ENCODE results near the gene ATXN10. TPM values are rescaled to one million over a fixed set of nuclear protein-coding genes. Genes with fewer than 3 reads are reported as not detected.

The ATXN10 gene
- total RNA-seq, 1 donor from 2014 or later: 106 TPM

DNA sequence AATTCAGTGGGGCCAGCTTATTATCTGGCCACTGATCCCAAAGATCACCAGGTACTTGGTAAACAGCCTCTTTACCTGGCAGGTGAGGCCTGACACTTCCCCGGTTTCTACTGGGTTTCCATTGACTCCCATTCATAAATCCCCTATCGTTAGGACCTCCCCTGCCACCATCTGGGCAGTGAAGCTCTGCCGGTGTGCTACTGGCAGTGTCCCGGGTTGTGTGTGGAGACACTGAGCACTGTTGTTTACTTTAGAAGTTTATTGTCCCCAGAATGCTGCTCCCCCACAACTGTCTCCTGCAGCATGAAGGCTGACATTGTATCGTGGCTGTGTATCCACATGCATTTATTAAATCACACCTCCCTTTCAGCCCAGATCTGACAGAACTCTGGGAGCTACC is 162.6 kb downstream of the ATXN10 start:
- Histone ChIP-seq H3K4me3 (no peak overlapping the region), H3K27ac (no peak overlapping the region), H3K4me1 (peaks cover 8% of the 10 kb centered on the region), H3K9me3 (no peaks in the 10 kb centered on the region), H3K36me3 (peaks cover 15% of the 10 kb centered on the region), H3K27me3 (ENCODE audit: low read depth) (no peaks in the 10 kb centered on the region)
- TF ChIP-seq, protein P1, sequence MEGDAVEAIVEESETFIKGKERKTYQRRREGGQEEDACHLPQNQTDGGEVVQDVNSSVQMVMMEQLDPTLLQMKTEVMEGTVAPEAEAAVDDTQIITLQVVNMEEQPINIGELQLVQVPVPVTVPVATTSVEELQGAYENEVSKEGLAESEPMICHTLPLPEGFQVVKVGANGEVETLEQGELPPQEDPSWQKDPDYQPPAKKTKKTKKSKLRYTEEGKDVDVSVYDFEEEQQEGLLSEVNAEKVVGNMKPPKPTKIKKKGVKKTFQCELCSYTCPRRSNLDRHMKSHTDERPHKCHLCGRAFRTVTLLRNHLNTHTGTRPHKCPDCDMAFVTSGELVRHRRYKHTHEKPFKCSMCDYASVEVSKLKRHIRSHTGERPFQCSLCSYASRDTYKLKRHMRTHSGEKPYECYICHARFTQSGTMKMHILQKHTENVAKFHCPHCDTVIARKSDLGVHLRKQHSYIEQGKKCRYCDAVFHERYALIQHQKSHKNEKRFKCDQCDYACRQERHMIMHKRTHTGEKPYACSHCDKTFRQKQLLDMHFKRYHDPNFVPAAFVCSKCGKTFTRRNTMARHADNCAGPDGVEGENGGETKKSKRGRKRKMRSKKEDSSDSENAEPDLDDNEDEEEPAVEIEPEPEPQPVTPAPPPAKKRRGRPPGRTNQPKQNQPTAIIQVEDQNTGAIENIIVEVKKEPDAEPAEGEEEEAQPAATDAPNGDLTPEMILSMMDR (IDR thresholded peaks at IDR 0.05): no peak
- no peak for ATAC-seq
- intact Hi-C loops (cut with DNase I): no loop called here
- DNase-seq: no peak

- Histone ChIP-seq H3K36me3 (peaks cover 15% of the 10 kb centered on the region), H3K27ac (no peak overlapping the region), H3K4me1 (peaks cover 8% of the 10 kb centered on the region), H3K4me3 (no peak overlapping the region), H3K9me3 (no peaks in the 10 kb centered on the region), H3K27me3 (ENCODE audit: low read depth) (no peaks in the 10 kb centered on the region)
- ATAC-seq (no peak), DNase-seq (no peak)
- TF ChIP-seq, protein P1 (IDR thresholded peaks at IDR 0.05): no peak
- intact Hi-C loops (cut with DNase I): no loop called here
These were observed 163.2 kb downstream of the ATXN10 start for GRCh38 chr22:45834795-45835194.

GRCh38 chr22:45836418-45837169 is 165.0 kb downstream of the ATXN10 start:
- Histone ChIP-seq H3K36me3 (peaks cover 26% of the 10 kb centered on the region), H3K4me3 (no peak overlapping the region), H3K27me3 (ENCODE audit: low read depth) (no peaks in the 10 kb centered on the region), H3K27ac (no peak overlapping the region), H3K4me1 (peaks cover 8% of the 10 kb centered on the region), H3K9me3 (no peaks in the 10 kb centered on the region)
- DNase-seq (no peak), ATAC-seq (no peak)
- intact Hi-C loops (cut with DNase I): no loop called here
- TF ChIP-seq, protein P1 (IDR thresholded peaks at IDR 0.05): no peak

- no peak for DNase-seq
- no peak overlapping the region for H3K27ac ChIP-seq
- peak; percentile 40 to 51 for ATAC-seq
- H3K9me3 ChIP-seq: no peaks in the 10 kb centered on the region
- H3K4me3 ChIP-seq: no peak overlapping the region
- peaks cover 35% of the 10 kb centered on the region for H3K36me3 ChIP-seq
- peaks cover 8% of the 10 kb centered on the region for H3K4me1 ChIP-seq
- no peaks in the 10 kb centered on the region for H3K27me3 ChIP-seq (ENCODE audit: low read depth)
- intact Hi-C loops (cut with DNase I): no loop called here
- TF ChIP-seq, protein P1 (IDR thresholded peaks at IDR 0.05): no peak
These were observed 165.9 kb downstream of the ATXN10 start for GRCh38 chr22:45837508-45837907.

DNA sequence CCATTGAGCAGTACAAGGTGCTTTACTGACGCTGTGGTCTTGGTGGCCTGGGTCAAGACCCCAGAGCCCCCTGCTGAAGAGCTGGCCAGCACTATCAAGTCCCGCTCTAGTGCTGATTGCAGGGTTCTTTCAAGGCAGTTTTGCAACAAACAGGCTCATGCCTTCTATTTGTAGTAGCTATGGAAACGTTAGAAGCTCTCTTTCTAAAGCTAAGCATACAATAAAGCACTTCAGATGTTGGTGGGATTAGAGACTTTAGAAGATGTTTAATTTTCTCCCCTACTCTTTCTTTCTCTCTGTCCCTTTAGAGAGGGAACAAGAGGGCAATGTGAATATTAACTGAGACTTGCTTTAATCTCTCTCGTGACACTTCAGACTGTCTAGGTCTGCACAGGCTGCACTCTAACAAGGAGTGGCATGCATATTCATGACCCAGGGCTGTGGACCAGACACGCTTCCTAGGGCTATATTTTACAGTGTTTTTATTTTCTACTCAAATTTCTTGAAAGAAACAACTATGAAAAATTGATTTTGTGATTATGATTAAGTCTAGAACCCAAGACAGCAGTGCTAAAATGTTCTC is 166.8 kb downstream of the ATXN10 start:
- Histone ChIP-seq H3K27me3 (ENCODE audit: low read depth) (no peaks in the 10 kb centered on the region), H3K9me3 (no peaks in the 10 kb centered on the region), H3K27ac (no peak overlapping the region), H3K4me3 (no peak overlapping the region), H3K36me3 (peaks cover 44% of the 10 kb centered on the region), H3K4me1 (peaks cover 8% of the 10 kb centered on the region)
- no peak for DNase-seq
- peak; percentile 63 to 82 for ATAC-seq
- intact Hi-C loops (cut with DNase I): no loop called here
- TF ChIP-seq, protein P1 (IDR thresholded peaks at IDR 0.05): no peak

Data from lower lobe of right lung (tissue), 2 donors.